Keratinocyte (primary cell): ENCODE data around the gene SOHLH2. TPM values are rescaled to one million over a fixed set of nuclear protein-coding genes. Genes with fewer than 3 reads are reported as not detected.

Experiments used
- DNase-seq: peaks from one replicate; pipeline ENCODE4 v3.0.0-alpha.2; 2011; ENCODE audit warnings: low read depth, missing footprints, low spot score
- FAIRE-seq: peaks from 2 replicates; lab custom pipeline; 2011; peaks lifted over from hg19 to GRCh38; lab: Jason Lieb, UNC
- H2AFZ ChIP-seq: 2 replicates; pipeline ENCODE4 v1.6.0; 2012; ENCODE audit warnings: low read length, control low read depth, inconsistent platforms; ENCODE audit not compliant: control insufficient read depth
- H3K27ac ChIP-seq: 2 replicates; pipeline ENCODE4 v1.5.1; 2011; ENCODE audit warnings: low read length; ENCODE audit not compliant: control insufficient read depth, insufficient read depth
- H3K27me3 ChIP-seq: 3 replicates; pipeline ENCODE4 v1.6.0; 2011; ENCODE audit warnings: low read length; ENCODE audit not compliant: control insufficient read depth, insufficient read depth; ENCODE audit errors: extremely low read depth
- H3K36me3 ChIP-seq, 2 experiments: 2 replicates in 1 of 2; 3 replicates in 1 of 2; pipeline ENCODE4 v1.5.1; 2011; ENCODE audit warnings: low read length in 2 of 2, mild to moderate bottlenecking in 1 of 2; ENCODE audit not compliant: control insufficient read depth in 2 of 2, insufficient read depth in 2 of 2; ENCODE audit errors: extremely low read depth in 1 of 2
- H3K4me1 ChIP-seq: 3 replicates; pipeline ENCODE4 v1.5.1; 2011; ENCODE audit warnings: low read length; ENCODE audit not compliant: control insufficient read depth, insufficient read depth; ENCODE audit errors: extremely low read depth
- H3K4me2 ChIP-seq: 3 replicates; pipeline ENCODE4 v1.6.0; 2011; ENCODE audit warnings: low read depth, low read length; ENCODE audit not compliant: control insufficient read depth, insufficient read depth; ENCODE audit errors: extremely low read depth
- H3K4me3 ChIP-seq, 3 experiments: fragments of 200-600 bp in 1 of 3; sonication (generic) in 1 of 3; 2 replicates in 2 of 3; 3 replicates in 1 of 3; pipeline ENCODE4 v1.5.1; 2011 to 2016; ENCODE audit warnings: low read length in 3 of 3, mild to moderate bottlenecking in 3 of 3, control low read depth in 2 of 3, inconsistent platforms in 1 of 3, low read depth in 1 of 3, mixed read lengths in 1 of 3, mixed run types in 1 of 3, moderate library complexity in 1 of 3; ENCODE audit not compliant: control insufficient read depth in 2 of 3, insufficient read depth in 2 of 3; ENCODE audit errors: extremely low read depth in 1 of 3
- H3K79me2 ChIP-seq: 2 replicates; pipeline ENCODE4 v1.6.0; 2012; ENCODE audit warnings: low read length; ENCODE audit not compliant: control insufficient read depth, insufficient read depth
- H3K9ac ChIP-seq: 3 replicates; pipeline ENCODE4 v1.6.0; 2011; ENCODE audit warnings: low read length; ENCODE audit not compliant: control insufficient read depth, insufficient read depth; ENCODE audit errors: extremely low read depth
- H3K9me1 ChIP-seq: 3 replicates; pipeline ENCODE4 v1.6.0; 2011; ENCODE audit warnings: low read length; ENCODE audit not compliant: control insufficient read depth, insufficient read depth; ENCODE audit errors: extremely low read depth
- H3K9me3 ChIP-seq: 2 replicates; pipeline ENCODE4 v1.5.1; 2012; ENCODE audit warnings: low read depth, low read length; ENCODE audit not compliant: control insufficient read depth
- H4K20me1 ChIP-seq: 3 replicates; pipeline ENCODE4 v1.6.0; 2011; ENCODE audit warnings: low read length; ENCODE audit not compliant: control insufficient read depth, insufficient read depth; ENCODE audit errors: extremely low read depth
- EZH2 ChIP-seq: IDR thresholded peaks from one replicate; pipeline ENCODE4 v1.6.1; 2012; ENCODE audit warnings: inconsistent platforms, mild to moderate bottlenecking, low read length, moderate library complexity
- dilution Hi-C: fragments of 300-500 bp; cut with MboI; formaldehyde crosslinking; loops from one replicate; pipeline ENCODE4 v1.7.0; 2020; ENCODE audit warnings: low sequenced_read_pairs; ENCODE audit not compliant: extremely low pct_ligation_motif_present
- polyA plus RNA-seq, 5 experiments: library from polyadenylated mRNA; depleted of rRNA in 3 of 5; stranded (reverse) in 3 of 5; stranded (forward) in 1 of 5; unstranded in 1 of 5; fragments of >200 nt; gene quantifications; 1 replicate in 1 of 5; 2 replicates in 3 of 5; 3 replicates in 1 of 5; pipeline versions ENCODE4 v1.2.1 to v1.2.3, GENCODE V29; 2011 to 2012; ENCODE audit warnings: missing spikeins in 2 of 5, low read depth in 1 of 5, low replicate concordance in 1 of 5
- TF ChIP-seq, protein P1 (sequence below), 3 experiments: IDR thresholded peaks in 1 of 3; conservative IDR thresholded peaks in 1 of 3; optimal IDR thresholded peaks in 1 of 3; 2 replicates in 2 of 3; 3 replicates in 1 of 3; pipeline versions ENCODE3 to v1.5.1; 2011; ENCODE audit warnings: low read length in 3 of 3, mild to moderate bottlenecking in 3 of 3, moderate library complexity in 2 of 3, control low read depth in 1 of 3, inconsistent platforms in 1 of 3; ENCODE audit not compliant: insufficient read depth in 2 of 3; ENCODE audit errors: extremely low read depth in 1 of 3

Gene SOHLH2
- polyA plus RNA-seq, 1 donor (not counting 4 experiments of a cell fraction or from before 2014, with no cell fraction given): not detected

DNA sequence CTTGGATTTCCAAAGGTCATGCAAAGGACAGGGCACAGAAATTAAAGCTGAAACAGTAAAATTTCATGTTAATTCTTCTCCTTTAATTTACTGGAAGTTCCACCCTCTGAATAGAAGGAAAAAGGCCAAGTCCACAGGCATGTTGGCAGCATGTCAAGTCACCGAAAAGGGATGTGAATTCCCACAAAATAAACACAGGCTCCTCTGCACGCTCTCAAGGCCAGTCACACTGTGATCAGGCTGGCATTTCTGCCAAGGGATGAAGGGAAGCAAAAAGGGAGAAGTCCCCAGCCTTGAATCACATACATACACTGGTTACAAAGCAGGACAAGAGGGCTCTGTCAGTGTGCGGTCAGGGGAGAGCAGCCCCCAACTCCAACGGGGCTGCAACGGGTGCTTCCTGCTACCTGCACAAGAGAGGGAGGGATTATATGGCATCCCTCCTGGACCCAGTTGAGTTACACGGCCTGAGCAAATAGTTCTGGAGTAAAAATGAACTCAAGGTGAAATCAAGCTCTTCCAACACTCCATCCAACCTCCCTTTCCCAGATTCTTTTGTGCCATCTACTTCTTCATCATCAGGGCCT lies 90.0 kb downstream of the SOHLH2 start:
- H2AFZ ChIP-seq: no peak overlapping the region
- no peaks in the 10 kb centered on the region for H3K9me3 ChIP-seq
- H3K4me1 ChIP-seq: no peaks in the 10 kb centered on the region
- DNase-seq: no peak
- no peaks in the 10 kb centered on the region for H3K36me3 ChIP-seq
- no peak overlapping the region for H3K9ac ChIP-seq
- H3K27me3 ChIP-seq: peaks cover 4% of the 10 kb centered on the region
- FAIRE-seq: no peak
- no peaks in the 10 kb centered on the region for H3K9me1 ChIP-seq
- H3K79me2 ChIP-seq: no peaks in the 10 kb centered on the region
- H4K20me1 ChIP-seq: no peaks in the 10 kb centered on the region
- H3K4me2 ChIP-seq: no peak overlapping the region
- no peak overlapping the region for H3K27ac ChIP-seq
- TF ChIP-seq EZH2: no peak
- TF ChIP-seq, protein P1, sequence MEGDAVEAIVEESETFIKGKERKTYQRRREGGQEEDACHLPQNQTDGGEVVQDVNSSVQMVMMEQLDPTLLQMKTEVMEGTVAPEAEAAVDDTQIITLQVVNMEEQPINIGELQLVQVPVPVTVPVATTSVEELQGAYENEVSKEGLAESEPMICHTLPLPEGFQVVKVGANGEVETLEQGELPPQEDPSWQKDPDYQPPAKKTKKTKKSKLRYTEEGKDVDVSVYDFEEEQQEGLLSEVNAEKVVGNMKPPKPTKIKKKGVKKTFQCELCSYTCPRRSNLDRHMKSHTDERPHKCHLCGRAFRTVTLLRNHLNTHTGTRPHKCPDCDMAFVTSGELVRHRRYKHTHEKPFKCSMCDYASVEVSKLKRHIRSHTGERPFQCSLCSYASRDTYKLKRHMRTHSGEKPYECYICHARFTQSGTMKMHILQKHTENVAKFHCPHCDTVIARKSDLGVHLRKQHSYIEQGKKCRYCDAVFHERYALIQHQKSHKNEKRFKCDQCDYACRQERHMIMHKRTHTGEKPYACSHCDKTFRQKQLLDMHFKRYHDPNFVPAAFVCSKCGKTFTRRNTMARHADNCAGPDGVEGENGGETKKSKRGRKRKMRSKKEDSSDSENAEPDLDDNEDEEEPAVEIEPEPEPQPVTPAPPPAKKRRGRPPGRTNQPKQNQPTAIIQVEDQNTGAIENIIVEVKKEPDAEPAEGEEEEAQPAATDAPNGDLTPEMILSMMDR (optimal IDR thresholded peaks at IDR 0.05 in 1 of 3, IDR thresholded peaks at IDR 0.05 in 1 of 3, conservative IDR thresholded peaks at IDR 0.05 in 1 of 3; ENCODE audit: extremely low read depth in 1 of 3, insufficient read depth in 2 of 3, low read length in 3 of 3): no peak
- dilution Hi-C loops: no loop called here
- H3K4me3 ChIP-seq: no peak overlapping the region

Other genes with a start within 250 kb of the SOHLH2 start
- 0.03 to 0.05 TPM (median 0.04 TPM) in 3 replicates for gene DCLK1, start 83.2 kb downstream of the SOHLH2 start, polyA plus RNA-seq
- gene CCDC169, start 83.3 kb upstream of the SOHLH2 start, polyA plus RNA-seq: 0.17 to 0.46 TPM (median 0.37 TPM) in 3 replicates
- 27.6 to 40.2 TPM (median 35.5 TPM) in 3 replicates for gene SPART, start 131.8 kb upstream of the SOHLH2 start, polyA plus RNA-seq
- 0.60 to 1.1 TPM (median 0.80 TPM) in 3 replicates for gene CCNA1, start 217.9 kb upstream of the SOHLH2 start, polyA plus RNA-seq